ENCODE results near the gene KRT85. TPM values are rescaled to one million over a fixed set of nuclear protein-coding genes. Genes with fewer than 3 reads are reported as not detected.

KRT85 gene
- polyA plus RNA-seq, 1 experiment, result not detected

- ChIA-PET POLR2A (no interaction called here), CTCF (interaction anchor here (0.6 to 2.0 kb wide), 9 partner anchors 9 to 518 kb away, joined by 3 to 22 read pairs (median 4); no protein-coding TSS in a partner anchor)
- Histone ChIP-seq H3K4me3 (ENCODE audit: low read depth, low read length) (no peak overlapping the region), H3K36me3 (ENCODE audit: control insufficient read depth, insufficient read depth, low read length) (no peaks in the 10 kb centered on the region), H3K27me3 (ENCODE audit: control insufficient read depth, insufficient read depth, low read length) (peaks cover 5% of the 10 kb centered on the region; the same call in 1 of the 2 replicates)
- DNase-seq (ENCODE audit: low read depth), result no peak
- no peak for TF ChIP-seq CTCF (IDR thresholded peaks at IDR 0.05; ENCODE audit: insufficient read depth, low read depth, low read length)
Observed at GRCh38 chr12:52360663-52361271, 6.5 kb downstream of the KRT85 start.

GRCh38 chr12:52360106-52360662 is 7.1 kb downstream of the KRT85 start:
- ChIA-PET CTCF (interaction anchor here (1.6 to 2.0 kb wide), 3 partner anchors 12 to 32 kb away, joined by 5 to 22 read pairs (median 6); no protein-coding TSS in a partner anchor), POLR2A (no interaction called here)
- H3K4me3 ChIP-seq (ENCODE audit: low read depth, low read length), result no peak overlapping the region
- peaks cover 5% of the 10 kb centered on the region; the same call in 1 of the 2 replicates for H3K27me3 ChIP-seq (ENCODE audit: control insufficient read depth, insufficient read depth, low read length)
- no peak for DNase-seq (ENCODE audit: low read depth)
- TF ChIP-seq CTCF (IDR thresholded peaks at IDR 0.05; ENCODE audit: insufficient read depth, low read depth, low read length), result no peak
- H3K36me3 ChIP-seq (ENCODE audit: control insufficient read depth, insufficient read depth, low read length), result no peaks in the 10 kb centered on the region

GRCh38 chr12:52359621-52360061 is 7.6 kb downstream of the KRT85 start:
- Histone ChIP-seq H3K4me3 (ENCODE audit: low read depth, low read length) (no peak overlapping the region), H3K36me3 (ENCODE audit: control insufficient read depth, insufficient read depth, low read length) (no peaks in the 10 kb centered on the region), H3K27me3 (ENCODE audit: control insufficient read depth, insufficient read depth, low read length) (peaks cover 4% of the 10 kb centered on the region; the same call in 1 of the 2 replicates)
- no peak for TF ChIP-seq CTCF (IDR thresholded peaks at IDR 0.05; ENCODE audit: insufficient read depth, low read depth, low read length)
- DNase-seq (ENCODE audit: low read depth), result no peak
- ChIA-PET CTCF (interaction anchor here (1.6 kb wide), 1 partner anchor 13 kb away, joined by 6 read pairs; no protein-coding TSS in a partner anchor), POLR2A (no interaction called here)

- TF ChIP-seq CTCF (IDR thresholded peaks at IDR 0.05; ENCODE audit: insufficient read depth, low read depth, low read length), result no peak
- H3K27me3 ChIP-seq (ENCODE audit: control insufficient read depth, insufficient read depth, low read length), result peaks cover 4% of the 10 kb centered on the region; the same call in 1 of the 2 replicates
- ChIA-PET POLR2A (no interaction called here), CTCF (interaction anchor here (0.9 to 1.6 kb wide), 3 partner anchors 14 to 521 kb away, joined by 3 to 6 read pairs (median 4); no protein-coding TSS in a partner anchor)
- no peak overlapping the region for H3K4me3 ChIP-seq (ENCODE audit: low read depth, low read length)
- H3K36me3 ChIP-seq (ENCODE audit: control insufficient read depth, insufficient read depth, low read length), result no peaks in the 10 kb centered on the region
- DNase-seq (ENCODE audit: low read depth), result no peak
Observed at GRCh38 chr12:52358575-52359350, 8.5 kb downstream of the KRT85 start.

Data from BJ (cell line).